ENCODE results near the gene COA3. TPM values are rescaled to one million over a fixed set of nuclear protein-coding genes. Genes with fewer than 3 reads are reported as not detected.

COA3 gene
- total RNA-seq, 4 donors from 2014 or later: 40.9 to 100 (median 51.8) TPM

- Histone ChIP-seq H3K27ac (no peak overlapping the region), H3K36me3 (no peaks in the 10 kb centered on the region), H3K9me3 (no peaks in the 10 kb centered on the region), H3K27me3 (no peaks in the 10 kb centered on the region), H3K4me3 (no peak overlapping the region), H3K4me1 (no peaks in the 10 kb centered on the region)
- intact Hi-C loops (cut with DNase I; ENCODE audit: low total_unique reads): loop anchor here (5.0 kb wide), 1 partner anchor 95 kb away; no protein-coding TSS in a partner anchor
- no peak for DNase-seq
- TF ChIP-seq CTCF (IDR thresholded peaks at IDR 0.05) (no peak), POLR2A (IDR thresholded peaks at IDR 0.05) (no peak)
Measured at GRCh38 chr17:42841975-42842685, 43.6 kb upstream of the COA3 start.

DNA sequence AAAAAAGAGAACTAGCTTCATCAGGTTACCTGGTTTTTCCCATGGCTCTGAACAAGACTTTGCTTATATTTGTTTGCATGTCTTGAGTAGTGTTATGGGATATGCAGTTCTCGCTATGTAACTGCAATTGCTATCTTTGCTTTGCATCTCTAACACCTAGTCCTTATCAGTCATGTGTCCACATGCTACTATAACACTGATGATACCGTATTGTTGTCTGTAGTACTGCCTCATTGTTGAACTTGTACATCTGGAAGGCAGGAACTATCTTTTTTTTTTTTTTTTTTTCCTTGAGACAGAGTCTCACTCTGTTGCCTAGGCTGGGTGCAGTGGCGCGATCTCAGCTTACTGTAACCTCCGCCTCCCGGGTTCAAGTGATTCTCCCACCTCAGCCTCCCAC is 37.2 kb upstream of the COA3 start:
- no peak for DNase-seq
- no peaks in the 10 kb centered on the region for H3K36me3 ChIP-seq
- H3K27me3 ChIP-seq: no peaks in the 10 kb centered on the region
- intact Hi-C loops (cut with DNase I; ENCODE audit: low total_unique reads): no loop called here
- H3K27ac ChIP-seq: no peak overlapping the region
- no peak overlapping the region for H3K4me3 ChIP-seq
- no peaks in the 10 kb centered on the region for H3K4me1 ChIP-seq
- TF ChIP-seq POLR2A (IDR thresholded peaks at IDR 0.05) (no peak), CTCF (IDR thresholded peaks at IDR 0.05) (no peak)
- H3K9me3 ChIP-seq: no peaks in the 10 kb centered on the region

GRCh38 chr17:42833767-42834422 is 35.4 kb upstream of the COA3 start:
- intact Hi-C loops (cut with DNase I; ENCODE audit: low total_unique reads): no loop called here
- Histone ChIP-seq H3K36me3 (no peaks in the 10 kb centered on the region), H3K27ac (peak overlapping the region; percentile 77 to 82), H3K4me1 (no peaks in the 10 kb centered on the region), H3K4me3 (peak overlapping the region; percentile 61 to 89), H3K9me3 (no peaks in the 10 kb centered on the region), H3K27me3 (no peaks in the 10 kb centered on the region)
- no peak for TF ChIP-seq CTCF (IDR thresholded peaks at IDR 0.05)
- TF ChIP-seq POLR2A (IDR thresholded peaks at IDR 0.05): no peak
- no peak for DNase-seq

DNA sequence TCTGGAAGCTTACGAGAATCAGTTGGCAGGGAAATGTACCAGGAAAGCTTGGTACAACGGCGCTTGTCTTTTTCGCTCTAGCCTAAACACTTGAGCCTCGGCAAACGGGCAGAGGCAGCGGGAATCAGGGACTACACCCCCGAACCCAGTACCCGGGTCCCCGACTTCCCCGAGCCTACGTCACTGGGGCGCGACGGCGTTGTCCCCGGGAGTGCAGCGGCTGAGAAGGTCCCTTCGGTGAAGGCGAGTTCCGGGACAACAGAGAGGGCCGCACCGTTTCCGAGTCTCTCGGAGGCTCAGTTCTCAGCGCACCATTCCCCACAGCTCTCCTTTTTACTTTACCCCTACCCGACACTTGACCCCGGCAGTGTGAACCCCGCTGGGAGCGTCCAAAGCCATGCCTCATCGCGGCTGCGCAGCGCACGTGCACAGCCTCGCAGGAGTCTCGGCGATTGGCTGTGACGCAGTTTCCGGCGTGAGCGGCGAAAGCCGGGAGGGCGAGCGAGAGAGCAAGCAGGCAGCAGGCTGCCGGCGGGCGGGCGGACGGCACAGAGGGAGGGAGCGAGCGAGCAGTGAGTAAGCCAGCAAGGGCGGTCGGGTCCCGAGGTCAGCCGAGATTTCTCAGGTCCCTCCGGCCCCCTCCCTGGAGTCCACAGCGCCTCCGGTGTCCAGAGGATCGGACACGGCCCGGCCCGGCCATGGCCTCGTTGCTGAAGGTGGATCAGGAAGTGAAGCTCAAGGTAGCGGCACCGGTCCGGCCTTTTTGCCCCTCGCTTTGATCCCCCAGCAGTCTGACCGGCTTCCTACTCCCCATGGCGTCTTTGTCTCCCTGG is 34.6 kb upstream of the COA3 start, which contains the start of gene PSME3:
TSS of gene PSME3 (plus strand) at position 464 of the 833 bp plus-strand sequence. CDS start at position 699, 235 bp downstream.
- peak; percentile 86 to 87 for DNase-seq
- TF ChIP-seq CTCF (IDR thresholded peaks at IDR 0.05) (peak in 1 of 4 experiments; percentile 28), POLR2A (IDR thresholded peaks at IDR 0.05) (peak; percentile 77 to 92)

More for the DNA sequence above, 34.6 kb upstream of the COA3 start, which contains the start of gene PSME3:
- Histone ChIP-seq H3K27me3 (no peaks in the 10 kb centered on the region), H3K36me3 (no peaks in the 10 kb centered on the region), H3K27ac (peak within 1 kb of the TSS; percentile 77 to 82), H3K4me3 (peak within 1 kb of the TSS; percentile 61 to 89), H3K9me3 (no peaks in the 10 kb centered on the region), H3K4me1 (no peaks in the 10 kb centered on the region)
- intact Hi-C loops (cut with DNase I; ENCODE audit: low total_unique reads): no loop called here

Measured in uterus (tissue), 4 donors.